ENCODE measurements around the gene CELF2. TPM values are rescaled to one million over a fixed set of nuclear protein-coding genes. Genes with fewer than 3 reads are reported as not detected.

CELF2 gene
- polyA plus RNA-seq, 4 donors: 9.8 to 11.3 (median 10.6) TPM

DNA sequence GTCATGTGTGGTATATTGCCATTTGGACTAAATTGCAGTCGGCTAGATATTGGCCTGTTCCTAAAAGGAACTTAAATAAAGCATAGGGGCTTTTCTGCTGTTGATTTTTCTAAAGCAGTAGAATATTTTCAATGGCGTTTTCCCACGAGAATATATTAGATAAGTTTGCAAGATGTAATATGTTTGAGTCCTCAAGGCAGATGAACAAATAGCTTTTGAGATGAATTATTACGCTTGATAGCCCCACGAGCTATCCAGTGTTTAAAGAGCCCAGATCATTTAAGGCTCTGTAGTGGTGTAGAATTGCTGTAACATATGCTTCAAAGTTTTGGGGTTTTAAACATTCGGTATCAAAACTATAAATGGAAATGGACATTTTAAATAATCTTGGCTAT lies 2.9 kb downstream of the CELF2 start:
- DNase-seq (ENCODE audit: low read depth in 4 of 4, low spot score in 2 of 4): no peak

DNA sequence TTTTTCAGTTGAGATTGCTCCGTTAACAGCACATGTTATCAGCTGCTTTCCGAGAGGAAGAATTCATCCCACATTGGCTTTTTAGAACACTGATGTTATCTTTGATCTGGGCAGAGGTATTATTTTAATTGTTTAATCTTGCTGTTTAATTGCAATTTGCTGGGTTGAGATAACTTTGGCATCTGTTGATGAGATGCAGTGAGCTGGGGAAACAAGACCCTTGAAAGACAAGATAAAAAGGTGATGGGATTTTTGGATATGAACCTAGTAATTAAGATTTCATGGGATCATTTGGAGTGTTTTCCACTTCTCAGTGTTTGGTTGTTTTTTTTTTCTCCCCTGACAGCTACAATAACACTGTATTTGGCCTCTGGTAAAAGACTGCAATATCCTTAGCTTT lies 4.5 kb downstream of the CELF2 start:
- DNase-seq (ENCODE audit: low read depth in 4 of 4, low spot score in 2 of 4): no peak

DNA sequence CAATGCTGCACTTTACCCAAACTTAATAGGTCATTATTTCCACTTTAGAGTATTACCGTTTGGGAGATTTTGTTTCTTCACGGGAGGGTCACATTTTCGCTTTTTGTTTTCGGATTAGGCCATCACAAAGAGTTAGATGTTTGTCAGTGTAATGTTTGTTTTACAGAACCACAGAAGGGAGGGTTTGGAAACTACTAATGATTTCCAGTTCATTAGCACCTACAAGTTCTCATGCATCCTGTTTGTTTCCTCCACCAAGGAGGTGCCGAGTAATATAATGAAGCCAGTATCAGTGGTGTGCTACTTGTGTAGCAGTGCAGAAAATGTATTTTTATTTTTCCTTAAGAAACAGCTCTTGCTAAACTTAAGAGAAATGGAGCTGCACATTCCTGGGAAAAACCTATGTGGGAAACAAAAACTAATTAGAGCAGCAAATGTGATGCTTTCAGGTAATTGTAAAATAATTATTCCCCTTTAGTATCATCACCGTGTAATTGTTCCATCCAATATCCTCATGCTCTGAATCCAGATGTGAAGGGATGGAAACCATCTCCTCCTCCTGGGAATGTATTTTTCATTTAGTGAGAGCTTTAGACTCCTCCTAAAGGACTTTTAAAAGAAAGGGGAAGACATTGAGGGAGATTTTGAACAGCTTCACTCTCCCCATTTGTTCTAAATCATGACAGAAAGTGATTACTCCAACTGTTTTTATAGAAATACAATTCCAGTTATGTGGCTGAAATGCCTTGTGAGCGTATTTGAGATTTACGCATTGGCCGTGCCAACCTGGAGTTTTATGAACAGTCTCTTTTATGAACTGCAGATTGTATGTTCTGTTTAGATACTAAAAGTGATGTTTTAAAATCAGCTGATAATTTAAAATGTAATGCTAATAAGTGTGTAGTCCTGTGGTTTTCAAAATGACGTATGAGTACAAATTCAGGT lies 5.6 kb downstream of the CELF2 start:
- no peak for DNase-seq (ENCODE audit: low read depth in 4 of 4, low spot score in 2 of 4)

DNA sequence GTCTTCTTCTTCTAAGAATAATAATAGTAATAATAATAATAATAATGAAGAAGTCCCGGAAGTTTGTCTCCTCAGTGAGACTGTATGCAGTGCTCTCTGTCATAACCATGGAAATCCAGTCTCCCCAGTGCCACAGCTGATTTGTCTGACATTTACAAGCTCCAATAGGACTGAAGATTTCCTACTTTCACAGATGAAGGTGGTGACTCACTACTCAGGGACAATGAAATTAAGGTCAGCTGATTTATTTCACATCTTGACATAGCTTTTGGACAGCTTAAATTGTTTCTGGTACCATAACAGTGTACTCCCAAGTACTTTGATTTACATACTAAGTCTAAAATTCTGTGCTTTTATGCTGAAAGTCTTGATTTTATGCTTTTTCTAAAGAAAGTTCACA lies 6.9 kb downstream of the CELF2 start:
- no peak for DNase-seq (ENCODE audit: low read depth in 4 of 4, low spot score in 2 of 4)

DNA sequence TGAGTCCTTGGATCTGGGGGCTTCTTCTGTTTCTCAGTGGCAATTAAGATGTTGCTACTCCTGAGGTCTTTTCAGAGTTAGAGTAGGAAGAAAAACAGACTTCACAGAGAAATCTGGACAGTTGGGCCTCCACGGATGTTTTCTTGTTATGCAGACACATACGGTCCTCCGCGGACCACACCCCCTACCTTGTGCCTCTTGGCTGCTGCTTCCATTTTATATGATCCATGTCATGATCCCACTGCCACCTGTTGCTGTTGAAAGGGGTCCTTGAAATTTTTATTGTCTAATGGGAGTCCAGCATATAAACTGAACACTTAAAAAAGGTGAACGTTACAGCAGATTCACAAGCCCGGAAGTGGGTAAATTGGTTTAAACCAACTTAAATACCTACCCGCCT lies 8.3 kb downstream of the CELF2 start:
- DNase-seq (ENCODE audit: low read depth in 4 of 4, low spot score in 2 of 4): no peak

DNA sequence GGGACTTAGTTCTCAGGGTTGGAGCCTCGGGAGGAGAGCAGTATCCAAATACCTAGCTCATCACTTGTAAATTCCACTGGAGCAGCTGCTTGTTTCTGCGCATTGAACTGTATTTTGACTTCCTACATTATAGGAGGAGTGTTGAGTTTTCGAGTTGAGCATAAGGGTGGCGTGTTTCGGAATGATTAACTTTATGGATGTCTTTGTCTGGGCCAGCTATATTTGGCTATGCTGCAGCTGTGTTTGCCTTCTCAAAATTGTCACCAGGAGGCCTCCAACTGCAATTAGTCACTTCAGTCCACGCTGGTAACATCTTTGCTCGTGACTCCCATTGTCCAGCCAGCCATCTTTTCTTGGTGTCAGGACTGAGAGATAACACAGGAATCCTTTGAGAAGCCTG lies 9.1 kb downstream of the CELF2 start:
- DNase-seq (ENCODE audit: low read depth in 4 of 4, low spot score in 2 of 4): no peak

DNA sequence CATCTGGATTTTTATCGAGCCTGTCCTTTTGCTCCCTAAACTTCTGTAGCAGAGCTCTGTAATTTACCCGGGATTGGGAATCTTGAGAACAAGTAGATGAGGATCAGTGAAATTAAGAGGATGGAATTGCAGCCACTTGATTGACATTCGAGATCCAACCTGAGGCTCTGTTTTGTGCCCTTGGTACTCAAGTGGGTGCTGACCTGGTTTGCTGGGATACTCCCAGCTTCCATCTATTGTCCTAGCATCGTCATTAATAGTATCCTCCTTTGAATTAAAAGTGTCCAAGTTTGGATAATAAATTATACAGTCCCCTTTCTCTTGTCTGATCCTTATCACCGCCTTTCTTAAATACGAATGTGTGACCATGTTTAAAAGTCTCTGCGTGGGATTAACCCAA lies 17.1 kb downstream of the CELF2 start:
- DNase-seq (ENCODE audit: low read depth in 4 of 4, low spot score in 2 of 4): no peak

DNA sequence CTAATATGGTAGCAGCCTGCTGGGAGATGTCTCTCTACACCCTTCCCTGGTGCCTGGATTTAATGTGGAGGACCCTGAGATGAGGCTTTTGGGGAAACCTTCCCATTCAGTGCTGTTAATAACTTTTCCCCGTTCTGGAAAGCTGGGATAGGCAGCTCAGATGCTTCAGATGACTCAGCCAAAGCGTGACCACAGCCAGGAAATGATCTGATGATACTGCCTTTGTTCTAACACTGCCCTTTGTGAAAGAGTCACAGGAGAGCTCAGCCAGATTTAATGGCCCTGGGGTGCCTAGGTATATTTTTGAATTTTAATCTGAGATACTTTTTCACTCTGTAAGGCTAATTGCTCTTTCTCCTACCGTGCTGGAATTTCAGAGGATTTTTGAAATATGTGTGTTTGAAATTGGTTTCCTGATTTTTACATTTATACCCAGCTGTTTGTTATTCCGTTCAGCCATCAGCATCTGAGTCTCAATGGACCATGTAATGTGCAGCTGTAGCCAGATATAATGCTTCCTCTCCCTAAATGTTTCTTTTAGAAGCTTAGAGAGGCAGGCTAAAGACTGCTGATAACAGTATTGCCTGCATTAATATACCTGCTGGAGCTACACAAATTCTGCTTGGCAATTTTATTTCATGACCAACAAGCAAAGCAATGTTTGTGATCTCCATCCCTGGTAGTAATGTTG lies 17.8 kb downstream of the CELF2 start:
- no peak for DNase-seq (ENCODE audit: low read depth in 4 of 4, low spot score in 2 of 4)

DNA sequence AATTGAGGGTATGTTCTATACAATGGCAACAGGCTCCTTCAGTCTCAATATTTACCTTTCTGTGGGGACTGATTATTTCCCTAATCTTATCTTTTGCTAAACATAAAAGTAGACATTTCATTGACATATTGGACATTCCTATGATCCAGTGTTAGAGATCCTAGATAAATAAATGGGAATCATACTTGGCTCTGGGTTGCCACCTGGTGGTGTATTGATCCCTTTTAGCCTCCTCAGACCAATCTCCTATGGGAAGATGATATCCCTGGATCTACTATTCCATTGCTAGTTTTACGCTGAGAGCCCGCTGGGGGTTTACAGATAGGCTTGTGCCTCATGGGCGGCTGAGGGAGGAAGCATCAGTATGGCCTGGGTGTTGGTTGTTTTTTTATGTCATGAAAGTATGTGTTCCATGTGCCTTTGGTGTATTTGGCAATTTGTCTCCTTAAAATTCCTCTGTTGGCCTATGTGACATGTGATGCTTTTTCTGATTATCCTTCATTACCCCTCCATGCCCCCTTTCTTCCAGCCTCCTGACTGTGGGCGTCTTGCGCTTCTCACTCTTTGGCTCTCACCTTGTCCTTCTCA lies 18.8 kb downstream of the CELF2 start:
- no peak for DNase-seq (ENCODE audit: low read depth in 4 of 4, low spot score in 2 of 4)

DNA sequence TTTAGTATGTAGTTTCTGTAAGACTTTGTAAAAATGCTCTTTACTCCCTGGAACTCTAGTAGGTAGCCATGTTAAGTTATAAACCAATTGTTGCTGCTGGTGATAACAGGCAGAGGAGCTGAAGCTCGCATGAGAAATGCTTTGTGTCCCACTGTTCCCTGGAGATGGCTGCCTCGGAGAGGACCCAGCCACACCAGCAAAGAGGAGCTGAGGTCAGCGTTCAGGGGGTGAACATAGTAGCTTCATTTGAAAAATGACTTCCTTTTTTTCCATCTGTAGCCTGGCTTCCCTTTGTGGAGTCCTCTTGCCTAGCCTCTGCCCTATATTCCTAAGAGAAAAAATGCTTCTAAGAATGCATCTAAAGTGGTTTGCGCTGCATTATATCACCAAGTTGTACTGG lies 20.3 kb downstream of the CELF2 start:
- no peak for DNase-seq (ENCODE audit: low read depth in 4 of 4, low spot score in 2 of 4)

DNA sequence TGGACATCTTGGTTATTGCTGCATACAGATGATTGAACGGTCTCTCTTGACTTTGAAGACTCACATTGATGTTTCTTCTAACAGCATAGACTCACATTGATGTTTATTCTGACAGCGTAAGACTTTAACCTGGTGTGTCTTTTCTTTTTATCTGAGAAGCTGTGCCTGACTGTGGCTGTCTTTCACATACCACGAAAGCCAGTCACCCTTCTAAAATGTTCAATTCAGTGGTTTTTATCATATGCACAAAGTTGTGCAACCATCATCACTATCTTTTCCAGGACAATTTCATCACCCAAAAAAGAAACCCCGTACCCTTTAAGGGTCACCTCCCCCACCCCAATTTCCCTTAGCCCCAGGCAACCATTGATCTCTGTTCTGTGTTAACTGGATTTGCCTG lies 24.7 kb downstream of the CELF2 start:
- no peak for DNase-seq (ENCODE audit: low read depth in 4 of 4, low spot score in 2 of 4)

DNA sequence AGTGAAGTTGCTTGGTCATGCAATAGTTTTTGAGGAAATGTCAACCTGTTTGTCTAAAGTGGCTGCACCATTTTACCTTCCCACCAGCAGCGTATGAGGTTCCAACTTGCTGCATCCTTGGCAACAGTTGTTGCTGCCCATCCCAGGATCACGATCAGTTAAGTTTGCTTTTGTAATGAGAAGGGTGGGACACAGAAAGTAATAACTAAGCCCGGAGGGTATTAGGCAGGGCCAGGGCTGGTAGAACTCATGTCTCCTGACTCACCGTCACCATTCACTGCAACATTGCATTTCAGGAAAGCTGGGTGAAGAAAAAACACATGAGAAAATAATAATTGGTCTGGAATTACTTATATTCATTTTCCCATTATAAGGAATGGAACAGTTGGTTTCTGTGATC lies 25.4 kb downstream of the CELF2 start:
- no peak for DNase-seq (ENCODE audit: low read depth in 4 of 4, low spot score in 2 of 4)

DNA sequence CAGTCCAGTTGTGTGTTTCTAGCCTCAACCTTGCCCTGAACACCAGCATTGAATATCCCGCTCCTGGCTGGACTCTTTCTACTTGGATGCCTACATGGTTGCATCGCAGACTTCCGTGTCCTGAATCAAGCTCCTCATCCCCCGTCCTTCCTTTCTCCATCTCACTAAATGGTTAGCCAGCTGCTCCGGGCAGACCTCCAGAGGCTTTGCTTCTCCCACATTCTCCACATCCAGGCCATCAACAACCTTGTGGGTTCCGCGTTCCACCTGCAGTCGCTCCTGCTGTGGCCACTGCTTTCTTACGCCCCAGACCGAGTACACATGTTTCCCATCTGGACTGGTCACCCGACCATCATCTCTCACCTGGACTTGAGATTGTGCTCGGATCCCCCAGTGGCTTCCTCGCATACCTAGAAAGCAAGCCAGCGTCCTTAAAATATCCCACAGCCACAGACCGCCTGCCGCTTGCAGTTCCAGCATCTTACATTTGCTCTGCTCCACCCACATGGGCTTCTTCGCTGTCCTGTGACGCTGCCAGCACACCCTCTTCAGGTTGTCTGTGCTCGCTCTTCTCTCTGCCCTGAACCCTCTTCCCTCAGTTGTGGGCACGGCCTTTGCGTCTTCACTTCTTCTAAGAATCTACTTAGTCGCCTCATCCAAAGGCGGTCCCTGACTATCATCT lies 25.9 kb downstream of the CELF2 start:
- DNase-seq (ENCODE audit: low read depth in 4 of 4, low spot score in 2 of 4): no peak

DNA sequence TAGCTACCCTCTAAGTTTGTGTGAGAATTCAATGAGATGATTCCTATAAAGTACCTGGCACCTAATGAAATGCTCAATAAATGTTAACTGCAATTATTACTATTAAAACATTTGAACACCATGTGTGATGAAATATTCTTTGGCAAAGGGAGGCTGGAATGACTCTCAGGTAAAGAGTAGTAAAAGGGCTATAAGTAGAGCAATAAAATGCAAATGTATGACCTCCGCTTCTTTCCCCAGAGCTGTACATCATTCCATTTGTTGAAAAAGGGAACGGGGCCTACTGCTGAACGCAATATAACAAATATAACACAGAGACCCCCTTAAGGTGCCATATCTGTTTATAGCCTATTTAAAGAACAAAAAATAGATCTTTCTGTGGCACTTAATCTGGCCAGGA lies 27.8 kb downstream of the CELF2 start:
- no peak for DNase-seq (ENCODE audit: low read depth in 4 of 4, low spot score in 2 of 4)

DNA sequence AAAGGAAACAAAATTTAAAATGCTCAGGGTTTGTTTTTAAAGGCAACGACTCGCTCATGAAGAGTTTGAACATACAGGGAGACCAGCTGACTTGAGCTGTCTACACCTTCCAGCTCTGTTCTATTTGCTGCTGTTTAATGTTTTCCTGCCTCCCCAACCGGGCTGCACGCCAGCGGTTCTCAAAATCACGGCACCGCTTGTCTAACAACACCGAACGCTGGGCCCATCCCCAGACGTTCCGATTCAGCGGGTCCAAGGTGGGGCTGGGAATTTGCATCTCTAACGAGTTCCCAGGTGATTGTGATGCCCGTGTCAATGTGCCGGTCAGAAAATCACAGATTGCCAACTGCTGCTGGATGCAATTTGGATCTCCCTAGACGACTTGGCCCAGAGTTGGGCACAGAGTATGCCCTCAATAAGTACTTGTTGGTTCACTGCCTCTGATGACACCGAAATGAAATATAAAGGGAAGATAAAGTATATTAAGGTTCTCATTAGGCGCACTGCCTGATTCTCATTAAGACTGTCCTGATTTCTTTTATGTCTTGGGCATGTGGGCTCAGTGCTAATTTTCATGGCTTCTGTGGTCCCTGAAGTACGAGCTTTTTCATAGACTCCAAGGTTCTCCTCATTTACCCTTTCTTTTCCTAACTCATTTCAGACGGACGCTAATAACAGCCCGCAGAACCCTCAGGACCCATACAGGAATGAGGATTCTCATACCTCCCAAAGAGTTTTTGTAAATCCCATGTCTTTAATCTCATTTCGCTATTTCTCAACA lies 28.5 kb downstream of the CELF2 start:
- no peak for DNase-seq (ENCODE audit: low read depth in 4 of 4, low spot score in 2 of 4)

DNA sequence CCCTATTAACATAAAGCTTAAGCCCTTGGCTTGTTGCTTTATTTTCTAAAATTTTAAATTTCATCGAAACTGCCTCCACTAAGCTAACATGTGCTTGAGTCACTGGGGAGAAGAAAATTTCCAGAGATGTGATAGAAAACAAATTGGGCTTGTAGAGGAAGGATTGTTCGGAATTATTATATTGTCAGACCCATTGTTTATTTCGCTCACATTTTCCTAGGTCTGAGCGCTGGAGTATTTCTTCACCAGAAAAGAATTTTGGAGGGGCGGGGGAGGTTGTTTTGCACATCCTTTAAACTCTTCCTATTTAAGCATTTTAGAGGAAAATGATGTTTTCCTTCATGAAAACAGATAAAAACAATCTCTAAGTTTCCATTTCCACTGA lies 29.1 kb downstream of the CELF2 start:
- no peak for DNase-seq (ENCODE audit: low read depth in 4 of 4, low spot score in 2 of 4)

DNA sequence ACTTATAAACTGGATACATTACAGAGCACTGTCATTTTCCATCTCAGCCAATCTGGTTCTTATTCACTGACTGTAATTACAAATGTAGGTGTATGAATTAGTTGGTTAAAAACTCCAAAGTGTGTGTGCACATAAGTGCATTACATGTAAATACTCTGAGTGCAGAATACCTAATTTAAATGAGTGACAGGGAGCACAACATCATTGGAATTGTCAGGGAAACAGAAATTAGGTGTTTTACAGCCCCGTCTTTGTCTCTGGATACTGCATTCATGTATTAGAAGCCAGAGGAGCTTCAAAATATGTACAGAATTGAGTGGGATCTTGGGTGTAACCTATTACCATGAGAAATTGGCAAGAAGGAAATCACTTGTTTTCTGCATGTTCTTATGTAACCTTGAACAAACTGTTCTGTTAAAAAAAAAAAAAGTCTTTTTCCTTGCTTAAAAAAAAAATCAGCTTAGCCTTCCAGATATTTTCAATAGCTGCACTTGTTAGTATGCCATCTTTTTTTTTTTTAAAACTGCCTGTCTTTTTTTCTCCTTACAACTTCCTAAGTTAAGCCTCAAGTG lies 31.1 kb downstream of the CELF2 start:
- no peak for DNase-seq (ENCODE audit: low read depth in 4 of 4, low spot score in 2 of 4)

DNA sequence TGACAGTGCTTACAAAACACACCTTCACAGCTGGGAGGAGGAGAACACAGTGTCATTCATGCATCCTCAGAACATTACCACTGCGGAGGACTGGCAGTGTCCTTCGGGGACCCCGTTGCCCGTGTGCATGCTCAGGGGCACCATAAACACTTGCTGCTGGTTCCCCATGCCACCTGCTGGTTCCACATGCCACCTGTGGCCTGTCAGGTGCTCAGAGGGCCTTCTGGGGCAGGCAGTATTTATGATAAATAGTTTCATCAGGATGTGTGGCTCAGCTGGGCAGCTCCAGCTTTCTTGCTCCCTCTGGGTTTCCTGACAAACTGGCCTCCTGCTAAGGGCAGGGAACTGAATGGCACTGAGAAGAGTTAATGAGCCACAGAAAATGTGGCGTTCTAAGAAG lies 32.1 kb downstream of the CELF2 start:
- no peak for DNase-seq (ENCODE audit: low read depth in 4 of 4, low spot score in 2 of 4)

DNA sequence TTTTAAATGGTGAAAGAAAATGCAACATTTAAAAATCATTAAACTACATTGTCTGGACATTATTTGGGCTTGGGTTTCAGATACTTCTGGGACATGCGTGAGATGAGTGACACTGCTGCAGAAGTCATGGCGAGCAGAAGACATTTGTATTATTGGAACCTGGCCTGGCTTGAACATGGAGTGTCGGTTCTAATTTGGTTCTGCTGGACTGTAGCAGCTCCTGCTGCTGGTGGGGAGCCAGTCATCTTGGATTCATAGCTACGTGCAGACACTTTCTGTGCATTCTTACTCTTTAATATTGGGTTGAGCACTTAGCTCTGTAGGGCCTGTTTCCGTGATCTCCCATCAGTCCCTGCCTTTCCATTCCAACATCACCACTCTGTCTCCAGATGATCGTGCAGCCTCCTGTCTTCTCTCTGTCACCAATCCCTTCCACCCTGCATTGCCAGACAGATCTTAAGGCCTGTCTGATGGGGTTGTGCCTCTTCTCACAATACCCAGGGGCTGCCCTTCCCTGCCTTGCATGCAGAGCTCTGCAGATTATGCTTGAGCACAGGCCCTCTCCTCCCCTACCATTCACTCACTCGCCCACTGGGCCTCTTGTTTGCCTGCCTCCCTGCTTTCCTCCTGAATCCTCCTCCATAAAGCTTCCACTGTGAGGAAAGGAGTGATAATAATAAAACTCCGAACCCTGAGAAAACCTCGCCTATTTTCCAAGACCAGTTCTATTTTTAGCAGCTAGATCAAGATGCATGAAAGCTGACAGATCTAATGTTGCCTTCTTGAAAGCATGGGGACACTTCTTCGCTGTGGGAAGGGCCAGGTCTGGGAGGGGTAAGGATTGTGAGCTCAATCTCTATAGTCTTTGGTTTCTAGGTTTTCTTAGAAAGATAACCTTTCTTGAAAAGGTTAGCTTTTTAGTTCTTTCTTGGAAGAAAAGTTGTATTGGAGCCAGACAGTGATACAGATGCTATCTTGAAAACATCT lies 32.9 kb downstream of the CELF2 start:
- DNase-seq (ENCODE audit: low read depth in 4 of 4, low spot score in 2 of 4): no peak
